GM18520 (cell line): ENCODE results near the gene PLEKHA6.

Experiments used
- ATAC-seq: cut with Tn5 transposase; IDR thresholded peaks from one replicate; pipeline ENCODE4 v1.9.1; 2021; ENCODE audit not compliant: unreplicated experiment

Gene PLEKHA6, protein sequence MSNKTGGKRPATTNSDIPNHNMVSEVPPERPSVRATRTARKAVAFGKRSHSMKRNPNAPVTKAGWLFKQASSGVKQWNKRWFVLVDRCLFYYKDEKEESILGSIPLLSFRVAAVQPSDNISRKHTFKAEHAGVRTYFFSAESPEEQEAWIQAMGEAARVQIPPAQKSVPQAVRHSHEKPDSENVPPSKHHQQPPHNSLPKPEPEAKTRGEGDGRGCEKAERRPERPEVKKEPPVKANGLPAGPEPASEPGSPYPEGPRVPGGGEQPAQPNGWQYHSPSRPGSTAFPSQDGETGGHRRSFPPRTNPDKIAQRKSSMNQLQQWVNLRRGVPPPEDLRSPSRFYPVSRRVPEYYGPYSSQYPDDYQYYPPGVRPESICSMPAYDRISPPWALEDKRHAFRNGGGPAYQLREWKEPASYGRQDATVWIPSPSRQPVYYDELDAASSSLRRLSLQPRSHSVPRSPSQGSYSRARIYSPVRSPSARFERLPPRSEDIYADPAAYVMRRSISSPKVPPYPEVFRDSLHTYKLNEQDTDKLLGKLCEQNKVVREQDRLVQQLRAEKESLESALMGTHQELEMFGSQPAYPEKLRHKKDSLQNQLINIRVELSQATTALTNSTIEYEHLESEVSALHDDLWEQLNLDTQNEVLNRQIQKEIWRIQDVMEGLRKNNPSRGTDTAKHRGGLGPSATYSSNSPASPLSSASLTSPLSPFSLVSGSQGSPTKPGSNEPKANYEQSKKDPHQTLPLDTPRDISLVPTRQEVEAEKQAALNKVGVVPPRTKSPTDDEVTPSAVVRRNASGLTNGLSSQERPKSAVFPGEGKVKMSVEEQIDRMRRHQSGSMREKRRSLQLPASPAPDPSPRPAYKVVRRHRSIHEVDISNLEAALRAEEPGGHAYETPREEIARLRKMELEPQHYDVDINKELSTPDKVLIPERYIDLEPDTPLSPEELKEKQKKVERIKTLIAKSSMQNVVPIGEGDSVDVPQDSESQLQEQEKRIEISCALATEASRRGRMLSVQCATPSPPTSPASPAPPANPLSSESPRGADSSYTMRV

DNA sequence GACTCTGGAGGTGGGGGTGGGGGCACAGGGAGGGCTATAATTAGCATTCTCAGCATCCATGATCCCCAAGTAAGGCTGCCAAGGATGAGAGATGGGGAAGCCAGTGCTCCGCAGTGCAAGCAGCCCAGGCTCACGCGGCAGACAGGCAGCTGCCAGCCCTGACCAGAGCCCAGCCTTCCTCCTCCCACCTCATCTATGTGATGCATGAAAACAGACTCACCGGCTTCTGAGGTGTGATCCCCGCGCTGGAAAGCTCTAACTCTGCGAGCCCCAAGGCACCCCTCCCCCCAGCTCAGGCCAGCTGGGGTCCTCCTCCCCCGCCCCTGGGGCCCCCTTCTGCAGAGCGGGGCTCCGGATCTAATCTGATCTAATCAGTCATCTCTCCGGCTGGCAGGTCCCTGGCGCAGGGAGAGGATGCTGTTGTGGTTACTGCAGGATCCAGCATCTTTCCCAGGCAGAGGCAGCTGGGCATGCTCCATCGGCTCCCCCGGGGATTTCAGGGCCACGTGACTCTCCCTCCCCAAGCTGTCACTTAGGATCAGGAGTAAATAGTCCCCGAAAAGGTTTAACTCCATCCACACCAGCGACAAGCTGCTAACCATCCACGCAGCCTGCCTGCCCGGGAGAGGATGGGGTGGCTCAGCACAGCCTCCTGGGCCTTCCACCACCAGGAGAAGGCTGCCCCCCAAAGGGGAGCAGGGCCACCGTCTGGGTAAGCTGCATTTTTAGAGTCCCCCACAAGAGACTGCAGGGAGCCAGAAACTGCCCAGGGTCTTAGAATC lies at the start of gene PLEKHA6:
Gene PLEKHA6 (minus strand): TSS at position 456 of the 782 bp plus-strand sequence. CDS start 86,202 bp downstream, outside the sequence.
- ATAC-seq = no peak

- no peak for ATAC-seq
Measured at GRCh38 chr1:204409123-204409522, 49.4 kb upstream of the PLEKHA6 start.

GRCh38 chr1:204408602-204409001 lies 48.9 kb upstream of the PLEKHA6 start:
- no peak for ATAC-seq

DNA sequence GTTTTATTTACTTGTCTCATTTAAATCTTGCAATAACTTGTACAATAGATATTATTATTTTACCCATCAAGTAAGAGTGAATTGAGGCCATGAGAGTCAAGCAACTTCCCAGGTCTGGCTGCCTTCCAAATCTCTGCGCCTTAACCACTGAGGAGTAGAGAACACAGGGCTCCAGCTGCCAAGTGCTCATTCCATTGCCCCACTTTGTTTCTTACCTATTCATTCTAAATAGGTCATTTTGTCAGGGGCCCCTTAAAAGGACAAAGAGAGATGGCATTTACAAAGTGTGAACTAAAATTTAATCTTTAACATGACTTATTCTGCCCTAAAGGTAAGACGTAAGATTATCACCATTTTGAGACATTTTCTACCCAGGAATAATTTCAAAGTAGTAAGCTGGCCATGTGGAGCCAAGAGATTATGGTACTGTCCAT lies 48.4 kb upstream of the PLEKHA6 start:
- ATAC-seq = no peak

- ATAC-seq = no peak
Measured at GRCh38 chr1:204407295-204407971, 47.7 kb upstream of the PLEKHA6 start.

- no peak for ATAC-seq
Measured at GRCh38 chr1:204406621-204407020, 46.9 kb upstream of the PLEKHA6 start.

GRCh38 chr1:204405988-204406387 lies 46.3 kb upstream of the PLEKHA6 start:
- no peak for ATAC-seq

GRCh38 chr1:204404629-204405028 lies 44.9 kb upstream of the PLEKHA6 start:
- ATAC-seq = no peak

- no peak for ATAC-seq
Measured at GRCh38 chr1:204402391-204402790, 42.7 kb upstream of the PLEKHA6 start.

DNA sequence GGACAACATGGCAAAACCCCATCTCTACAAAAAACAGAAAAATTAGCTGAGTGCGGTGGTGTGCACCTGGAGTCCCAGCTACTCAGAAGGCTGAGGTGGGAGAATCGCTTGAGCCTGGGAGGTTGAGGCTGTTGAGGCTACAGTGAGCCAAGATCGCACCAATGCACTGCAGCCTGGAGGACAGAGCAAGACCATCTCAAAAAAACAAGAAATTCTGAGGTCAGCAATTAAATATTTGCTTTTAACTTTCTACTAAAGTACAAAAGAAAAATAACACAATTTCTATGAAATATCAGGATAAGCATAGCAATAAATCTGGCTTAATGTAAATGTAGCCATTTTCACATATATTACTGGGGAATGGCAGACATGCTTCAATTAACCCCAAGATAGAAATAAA lies 42.0 kb upstream of the PLEKHA6 start:
- ATAC-seq = no peak

GRCh38 chr1:204400882-204401510 lies 41.3 kb upstream of the PLEKHA6 start:
- ATAC-seq = no peak

DNA sequence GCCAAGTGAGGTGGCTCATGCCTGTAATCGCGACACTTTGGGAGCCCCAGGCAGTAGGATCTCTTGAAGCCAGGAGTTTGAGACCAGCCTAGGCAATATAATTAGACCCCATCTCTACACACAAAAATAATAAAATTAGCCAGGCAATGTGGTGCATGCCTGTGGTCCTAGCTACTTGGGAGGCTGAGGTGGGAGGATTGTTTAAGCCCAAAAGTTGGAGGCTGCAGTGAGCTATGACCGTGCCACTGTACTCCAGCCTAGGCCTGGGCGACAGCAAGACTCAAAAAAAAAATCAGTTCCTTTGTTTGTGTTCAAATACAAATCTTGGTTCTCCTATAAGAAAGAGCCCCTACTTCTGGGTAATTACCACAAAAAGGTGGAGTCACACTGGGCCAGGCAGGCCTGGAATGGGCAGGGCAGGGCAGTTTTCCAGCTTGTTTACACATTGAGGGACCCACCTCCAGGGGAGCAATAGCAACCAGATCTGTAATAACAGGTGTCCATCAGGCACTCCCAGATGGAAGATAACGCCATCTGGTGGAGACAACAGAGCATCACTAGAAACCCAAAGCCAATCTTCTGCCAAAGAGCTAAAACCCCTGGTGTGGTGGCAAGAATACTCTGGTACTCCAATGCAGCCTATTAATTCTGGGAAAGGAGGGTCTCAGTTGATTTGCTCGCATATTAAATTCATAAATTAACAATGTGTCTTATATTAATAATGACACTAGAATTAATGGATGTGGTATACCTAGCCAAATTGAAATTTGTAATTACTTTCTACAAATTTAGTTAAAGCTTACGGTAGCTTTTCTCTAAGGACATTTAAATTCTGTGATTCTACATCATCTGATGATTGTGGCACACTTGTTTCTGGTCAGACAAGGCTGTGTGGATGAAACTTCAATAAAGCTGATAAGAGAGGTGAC lies 38.7 kb upstream of the PLEKHA6 start:
- ATAC-seq = peak; percentile 58

DNA sequence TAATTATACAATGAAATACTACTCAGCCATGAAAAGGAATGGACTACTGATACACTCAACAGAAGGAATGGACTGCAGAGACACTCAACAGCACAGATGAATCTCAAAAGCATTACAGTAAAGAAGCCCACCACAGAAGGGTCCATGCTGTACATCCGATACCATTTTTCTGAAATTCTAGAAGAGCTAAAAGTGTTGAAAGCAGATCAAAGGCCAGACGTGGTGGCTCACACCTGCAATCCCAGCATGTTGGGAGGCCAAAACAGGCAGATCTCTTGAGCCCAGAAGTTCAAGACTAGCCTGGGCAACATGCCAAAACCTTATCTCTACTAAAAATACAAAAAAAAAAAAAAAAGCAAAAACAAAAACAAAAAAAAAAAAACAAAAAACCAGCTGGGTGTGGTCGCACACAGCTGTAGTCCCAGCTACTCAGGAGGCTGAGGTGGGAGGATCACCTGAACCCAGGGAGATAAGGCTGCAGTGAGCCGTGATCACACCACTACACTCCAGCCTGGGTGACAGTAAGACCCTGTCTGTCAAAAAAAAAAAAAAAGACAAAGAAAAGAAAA lies 36.4 kb upstream of the PLEKHA6 start:
- no peak for ATAC-seq

GRCh38 chr1:204391629-204392028 lies 31.9 kb upstream of the PLEKHA6 start:
- ATAC-seq = no peak

DNA sequence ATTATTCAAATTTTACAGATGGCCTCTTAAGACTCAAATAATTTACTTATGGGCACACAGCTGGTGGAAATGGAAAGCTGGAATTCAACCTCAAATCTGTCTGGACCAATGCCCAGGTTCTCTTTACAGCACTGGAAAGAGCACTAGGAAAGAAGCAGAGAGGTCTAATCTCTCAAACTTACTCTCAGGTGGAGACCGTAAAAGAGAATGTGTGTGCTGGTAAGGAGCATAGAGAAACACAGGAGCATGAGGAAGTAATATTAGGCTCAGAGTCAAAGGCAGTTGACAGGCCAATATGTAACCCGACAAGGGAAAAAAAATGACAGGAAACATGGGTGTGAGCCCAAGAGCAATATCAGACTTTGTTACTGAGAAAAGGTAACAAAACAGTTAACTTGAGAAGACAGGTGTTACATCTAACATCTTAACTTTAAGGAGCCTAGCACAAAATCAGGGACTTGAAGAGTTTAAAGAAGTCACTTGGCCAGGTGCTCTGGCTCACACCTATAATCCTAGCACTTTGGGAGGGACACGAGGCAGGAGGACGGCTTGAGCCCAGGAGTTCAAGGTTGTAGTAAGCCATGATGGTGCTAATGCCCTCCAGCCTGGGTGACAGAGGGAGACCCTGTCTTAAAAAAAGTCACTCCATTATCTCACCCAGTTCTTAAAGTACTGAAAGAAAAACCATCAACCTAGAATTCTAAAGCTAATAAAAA lies 31.2 kb upstream of the PLEKHA6 start:
- no peak for ATAC-seq

DNA sequence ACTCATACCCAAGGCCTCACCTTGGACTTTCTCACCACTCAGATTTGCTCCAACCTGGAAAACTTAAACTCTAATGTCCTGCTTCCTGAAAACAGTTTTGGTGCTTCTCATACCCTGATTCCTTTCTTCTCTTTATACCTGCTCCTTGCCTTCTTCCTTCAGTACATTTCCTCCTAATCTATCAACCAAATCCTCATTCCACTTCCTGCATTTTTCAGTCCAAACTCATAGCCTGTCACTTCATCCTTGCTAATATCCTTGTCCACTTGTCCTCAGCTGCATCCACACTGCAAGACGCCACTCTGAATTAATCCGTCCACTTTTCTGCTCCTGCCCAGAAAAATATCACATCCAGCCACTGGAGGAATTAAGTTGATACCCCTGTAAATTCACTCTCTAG lies 26.0 kb upstream of the PLEKHA6 start:
- ATAC-seq = no peak

- ATAC-seq = no peak
Measured at GRCh38 chr1:204384636-204385352, 25.1 kb upstream of the PLEKHA6 start.
